GM21515 (cell line): Measurements from ENCODE around the gene POLL.
"Not testable (repeated sequence)": the region's sequence is repeated elsewhere in the genome, so short reads cannot be mapped to it uniquely, and the experiment has no call there.

Experiments used
- ATAC-seq: cut with Tn5 transposase; IDR thresholded peaks from one replicate; pipeline ENCODE4 v1.9.1; 2021; ENCODE audit not compliant: unreplicated experiment

Gene POLL

GRCh38 chr10:101611096-101611905 is 23.2 kb upstream of the POLL start:
- ATAC-seq, result no peak

- no peak for ATAC-seq
Observed at GRCh38 chr10:101609481-101609880, 21.4 kb upstream of the POLL start.

GRCh38 chr10:101607124-101607523 is 19.1 kb upstream of the POLL start:
- ATAC-seq, result no peak

GRCh38 chr10:101602761-101603398 is 14.8 kb upstream of the POLL start:
- ATAC-seq, result peak; percentile 61

GRCh38 chr10:101601541-101601940 is 13.5 kb upstream of the POLL start:
- ATAC-seq, result no peak

- no peak for ATAC-seq
Observed at GRCh38 chr10:101597091-101597900, 9.2 kb upstream of the POLL start.

- ATAC-seq, result no peak
Observed at GRCh38 chr10:101595591-101596433, 7.8 kb upstream of the POLL start.

GRCh38 chr10:101593331-101593730 is 5.3 kb upstream of the POLL start:
- not testable (repeated sequence) for ATAC-seq

GRCh38 chr10:101588879-101589278 is 822 bp upstream of the POLL start:
- no peak for ATAC-seq

GRCh38 chr10:101585841-101586240 is 2.2 kb downstream of the POLL start:
- no peak for ATAC-seq

- ATAC-seq, result no peak
Observed at GRCh38 chr10:101580486-101581399, 7.3 kb downstream of the POLL start.

- ATAC-seq, result no peak
Observed at GRCh38 chr10:101579516-101579870, 8.6 kb downstream of the POLL start.

GRCh38 chr10:101578803-101579515 is 9.1 kb downstream of the POLL start:
- ATAC-seq, result no peak

GRCh38 chr10:101578192-101578591 is 9.9 kb downstream of the POLL start:
- ATAC-seq, result no peak

- ATAC-seq, result no peak
Observed at GRCh38 chr10:101577121-101577871, 10.8 kb downstream of the POLL start.

GRCh38 chr10:101576211-101576863 is 11.7 kb downstream of the POLL start:
- no peak for ATAC-seq

- no peak for ATAC-seq
Observed at GRCh38 chr10:101575580-101576210, 12.4 kb downstream of the POLL start.
